ENCODE results near the gene SH3TC1.

The SH3TC1 gene

GRCh38 chr4:8164194-8164565 is 34.9 kb upstream of the SH3TC1 start:
- no peak for DNase-seq

- no peak for DNase-seq
Observed at GRCh38 chr4:8164687-8165086, 34.4 kb upstream of the SH3TC1 start.

GRCh38 chr4:8165374-8165896 is 33.7 kb upstream of the SH3TC1 start:
- no peak for DNase-seq

GRCh38 chr4:8167291-8167690 is 31.8 kb upstream of the SH3TC1 start:
- DNase-seq: no peak

- no peak for DNase-seq
Observed at GRCh38 chr4:8167815-8168214, 31.3 kb upstream of the SH3TC1 start.

GRCh38 chr4:8168232-8168631 is 30.9 kb upstream of the SH3TC1 start:
- no peak for DNase-seq

GRCh38 chr4:8168832-8169598 is 30.1 kb upstream of the SH3TC1 start:
- no peak for DNase-seq

- DNase-seq: no peak
Observed at GRCh38 chr4:8169763-8170162, 29.3 kb upstream of the SH3TC1 start.

- no peak for DNase-seq
Observed at GRCh38 chr4:8170341-8170740, 28.7 kb upstream of the SH3TC1 start.

- DNase-seq: no peak
Observed at GRCh38 chr4:8171266-8171665, 27.8 kb upstream of the SH3TC1 start.

GRCh38 chr4:8171984-8172924 is 26.8 kb upstream of the SH3TC1 start:
- DNase-seq: no peak

- no peak for DNase-seq
Observed at GRCh38 chr4:8173492-8174242, 25.4 kb upstream of the SH3TC1 start.

- DNase-seq: no peak
Observed at GRCh38 chr4:8174970-8175369, 24.1 kb upstream of the SH3TC1 start.

- DNase-seq: no peak
Observed at GRCh38 chr4:8175686-8176085, 23.4 kb upstream of the SH3TC1 start.

- DNase-seq: peak; percentile 16
Observed at GRCh38 chr4:8176547-8177399, 22.3 kb upstream of the SH3TC1 start.

- no peak for DNase-seq
Observed at GRCh38 chr4:8177552-8177951, 21.5 kb upstream of the SH3TC1 start.

GRCh38 chr4:8177956-8178355 is 21.1 kb upstream of the SH3TC1 start:
- no peak for DNase-seq

GRCh38 chr4:8179074-8179473 is 20.0 kb upstream of the SH3TC1 start:
- DNase-seq: no peak

GRCh38 chr4:8179771-8180170 is 19.3 kb upstream of the SH3TC1 start:
- DNase-seq: no peak

- no peak for DNase-seq
Observed at GRCh38 chr4:8180310-8181093, 18.6 kb upstream of the SH3TC1 start.

GRCh38 chr4:8181119-8181518 is 18.0 kb upstream of the SH3TC1 start:
- no peak for DNase-seq

All from NCI-H1417 treated with DMSO at 0.1 percent for 48 hours (cell line).